AML-193 (cell line): ENCODE results near the gene PEPD.

Source experiments
- DNase-seq, 2 experiments: peaks; one replicate each; lab custom pipeline; 2025; lab: John Stamatoyannopoulos, UW

Gene PEPD

GRCh38 chr19:33382982-33383381, 138.6 kb downstream of the PEPD start:
- DNase-seq: no peak

GRCh38 chr19:33382006-33382405, 139.6 kb downstream of the PEPD start:
- no peak for DNase-seq

GRCh38 chr19:33381101-33381500, 140.5 kb downstream of the PEPD start:
- DNase-seq: no peak

- no peak for DNase-seq
These were observed 142.3 kb downstream of the PEPD start for GRCh38 chr19:33379151-33379829.

- DNase-seq: no peak
These were observed 143.8 kb downstream of the PEPD start for GRCh38 chr19:33377586-33378475.

- no peak for DNase-seq
These were observed 144.5 kb downstream of the PEPD start for GRCh38 chr19:33376941-33377557.

- no peak for DNase-seq
These were observed 145.2 kb downstream of the PEPD start for GRCh38 chr19:33376423-33376822.

GRCh38 chr19:33375837-33376159, 145.8 kb downstream of the PEPD start:
- DNase-seq: no peak

GRCh38 chr19:33375156-33375836, 146.3 kb downstream of the PEPD start:
- DNase-seq: no peak

- DNase-seq: peak in 1 of 2 experiments; percentile 43
These were observed 147.3 kb downstream of the PEPD start for GRCh38 chr19:33374236-33374714.

- DNase-seq: peak; percentile 71 to 78
These were observed 147.9 kb downstream of the PEPD start, which contains the start of gene CEBPG for GRCh38 chr19:33373453-33374235. Gene CEBPG, plus strand, starts transcription at chr19:33373709. Its CDS starts 5,531 bp downstream, at chr19:33379240.

GRCh38 chr19:33370783-33371182, 150.8 kb downstream of the PEPD start:
- no peak for DNase-seq

GRCh38 chr19:33368074-33368864, 153.3 kb downstream of the PEPD start:
- no peak for DNase-seq

GRCh38 chr19:33366897-33367296, 154.7 kb downstream of the PEPD start:
- DNase-seq: no peak

- DNase-seq: no peak
These were observed 155.5 kb downstream of the PEPD start for GRCh38 chr19:33366127-33366526.

- no peak for DNase-seq
These were observed 155.9 kb downstream of the PEPD start for GRCh38 chr19:33365691-33366090.

- no peak for DNase-seq
These were observed 158.1 kb downstream of the PEPD start for GRCh38 chr19:33363476-33363875.

GRCh38 chr19:33362508-33363228, 158.9 kb downstream of the PEPD start:
- no peak for DNase-seq

- no peak for DNase-seq
These were observed 162.0 kb downstream of the PEPD start for GRCh38 chr19:33359581-33359980.

- no peak for DNase-seq
These were observed 163.2 kb downstream of the PEPD start for GRCh38 chr19:33358408-33358807.
